Coronary artery (tissue), 2 donors: ENCODE data around the gene PTGER2.

Source experiments
- DNase-seq: peaks from one replicate; pipeline ENCODE4 v3.0.0-alpha.2; 2017; ENCODE audit warnings: low spot score
- H3K27ac ChIP-seq, 2 donors: fragments of 200-600 bp; sonication (generic); one replicate each; pipeline ENCODE4 v1.5.1; 2016 to 2019
- H3K4me3 ChIP-seq: fragments of 200-600 bp; sonication (generic); 2 replicates; pipeline ENCODE4 v1.5.1; 2016; ENCODE audit warnings: mild to moderate bottlenecking, moderate library complexity
- TF ChIP-seq, protein P1 (sequence below): fragments of 200-600 bp; sonication (generic); IDR thresholded peaks from one replicate; pipeline ENCODE4 v1.5.1; 2019; ENCODE audit warnings: antibody characterized with exemption

The PTGER2 gene

DNA sequence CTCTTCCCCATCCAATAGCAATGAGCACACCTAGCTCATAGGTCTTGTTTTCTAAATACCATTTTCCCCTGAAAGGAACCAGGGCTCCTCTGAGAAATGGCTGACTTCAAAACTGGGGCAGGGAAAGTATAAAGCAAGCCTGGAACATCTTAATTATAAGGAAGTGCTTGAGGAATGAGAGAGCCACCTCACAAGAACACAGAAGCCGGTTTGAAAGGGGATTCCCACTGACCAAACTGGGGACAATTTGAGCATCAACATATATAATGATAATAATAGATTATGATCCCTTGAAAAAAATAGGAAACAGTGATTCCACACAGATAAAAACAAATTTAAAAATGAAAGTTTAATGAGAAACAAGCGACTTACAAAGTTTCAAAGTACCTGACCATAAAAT is 22.1 kb downstream of the PTGER2 start:
- TF ChIP-seq, protein P1, sequence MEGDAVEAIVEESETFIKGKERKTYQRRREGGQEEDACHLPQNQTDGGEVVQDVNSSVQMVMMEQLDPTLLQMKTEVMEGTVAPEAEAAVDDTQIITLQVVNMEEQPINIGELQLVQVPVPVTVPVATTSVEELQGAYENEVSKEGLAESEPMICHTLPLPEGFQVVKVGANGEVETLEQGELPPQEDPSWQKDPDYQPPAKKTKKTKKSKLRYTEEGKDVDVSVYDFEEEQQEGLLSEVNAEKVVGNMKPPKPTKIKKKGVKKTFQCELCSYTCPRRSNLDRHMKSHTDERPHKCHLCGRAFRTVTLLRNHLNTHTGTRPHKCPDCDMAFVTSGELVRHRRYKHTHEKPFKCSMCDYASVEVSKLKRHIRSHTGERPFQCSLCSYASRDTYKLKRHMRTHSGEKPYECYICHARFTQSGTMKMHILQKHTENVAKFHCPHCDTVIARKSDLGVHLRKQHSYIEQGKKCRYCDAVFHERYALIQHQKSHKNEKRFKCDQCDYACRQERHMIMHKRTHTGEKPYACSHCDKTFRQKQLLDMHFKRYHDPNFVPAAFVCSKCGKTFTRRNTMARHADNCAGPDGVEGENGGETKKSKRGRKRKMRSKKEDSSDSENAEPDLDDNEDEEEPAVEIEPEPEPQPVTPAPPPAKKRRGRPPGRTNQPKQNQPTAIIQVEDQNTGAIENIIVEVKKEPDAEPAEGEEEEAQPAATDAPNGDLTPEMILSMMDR: no peak
- DNase-seq: no peak
- H3K27ac ChIP-seq: no peak overlapping the region
- H3K4me3 ChIP-seq: no peak overlapping the region

DNA sequence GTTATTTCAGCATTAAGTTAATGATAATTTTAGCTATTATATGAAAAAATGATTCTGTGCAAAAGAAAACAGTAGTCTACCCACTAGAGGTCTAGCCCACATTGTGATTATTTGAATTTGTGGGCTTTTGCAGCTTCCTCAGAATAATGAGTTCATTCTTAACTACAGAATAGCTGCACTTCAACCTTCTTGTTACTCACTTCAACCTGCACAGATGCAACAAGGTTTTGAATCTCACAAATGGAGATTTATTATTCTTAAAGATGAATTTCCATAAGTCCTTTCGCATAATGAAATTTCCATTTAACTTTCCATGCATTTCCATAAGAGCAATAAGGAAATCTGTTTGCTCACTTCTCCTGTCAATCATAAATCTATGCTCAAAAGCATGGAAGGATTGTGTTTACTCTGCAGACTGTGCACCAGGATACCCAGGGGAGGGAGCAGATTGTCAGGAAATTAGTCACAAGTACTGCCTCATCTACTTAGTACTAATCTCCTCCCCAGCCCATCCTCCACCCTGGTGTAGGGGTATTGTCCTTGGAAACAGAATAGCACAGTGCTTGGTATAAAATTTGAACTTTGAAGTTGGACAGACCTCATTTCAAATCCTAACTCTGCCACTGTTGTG is 24.1 kb downstream of the PTGER2 start:
- TF ChIP-seq, protein P1: no peak
- DNase-seq: no peak
- no peak overlapping the region for H3K4me3 ChIP-seq
- no peak overlapping the region for H3K27ac ChIP-seq

DNA sequence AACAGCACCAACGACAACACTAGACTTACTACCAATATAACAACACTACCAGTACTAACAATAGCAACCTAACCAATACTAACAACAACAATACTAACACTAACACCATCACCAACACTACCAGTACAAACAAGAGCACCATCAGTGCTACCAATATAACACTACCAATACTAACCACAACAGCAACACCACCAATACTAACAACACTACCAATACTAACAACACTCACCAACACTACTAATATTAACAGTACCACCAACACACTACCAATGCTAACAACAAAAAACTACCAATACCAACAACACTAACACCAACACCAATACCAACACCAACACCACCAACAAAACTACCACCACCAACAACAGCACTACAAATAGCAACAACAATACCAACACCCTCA is 25.1 kb downstream of the PTGER2 start:
- TF ChIP-seq, protein P1: no peak

GRCh38 chr14:52342849-52343596 is 28.9 kb downstream of the PTGER2 start:
- no peak for DNase-seq
- TF ChIP-seq, protein P1: no peak

More for the DNA sequence above, 25.1 kb downstream of the PTGER2 start:
- DNase-seq: no peak
- Histone ChIP-seq H3K4me3 (no peak overlapping the region), H3K27ac (no peak overlapping the region)

GRCh38 chr14:52346778-52347177 is 32.7 kb downstream of the PTGER2 start:
- TF ChIP-seq, protein P1: no peak
- DNase-seq: no peak
- Histone ChIP-seq H3K27ac (no peak overlapping the region), H3K4me3 (no peak overlapping the region)

More at GRCh38 chr14:52342849-52343596, 28.9 kb downstream of the PTGER2 start:
- H3K27ac ChIP-seq: no peak overlapping the region
- H3K4me3 ChIP-seq: no peak overlapping the region

DNA sequence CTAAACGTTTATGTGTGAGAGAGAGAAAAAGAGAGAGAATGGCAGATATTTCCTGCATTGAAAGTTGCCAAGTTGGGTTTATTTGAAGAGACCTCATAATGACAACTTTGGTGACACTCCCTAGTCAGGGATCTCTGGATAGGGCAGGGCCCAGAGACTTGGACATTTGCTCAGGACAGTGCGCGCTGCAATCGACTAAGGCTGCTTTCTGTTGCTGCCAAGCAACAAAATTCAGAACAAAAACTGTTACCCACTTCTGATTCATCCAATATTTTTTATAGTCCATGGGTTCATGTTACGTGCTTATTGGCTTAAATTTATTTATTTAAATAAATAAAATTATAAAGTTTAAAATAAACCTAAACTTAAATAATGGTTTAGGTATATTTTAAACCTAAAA is 34.2 kb downstream of the PTGER2 start:
- Histone ChIP-seq H3K27ac (no peak overlapping the region), H3K4me3 (no peak overlapping the region)
- DNase-seq: no peak
- TF ChIP-seq, protein P1: no peak

DNA sequence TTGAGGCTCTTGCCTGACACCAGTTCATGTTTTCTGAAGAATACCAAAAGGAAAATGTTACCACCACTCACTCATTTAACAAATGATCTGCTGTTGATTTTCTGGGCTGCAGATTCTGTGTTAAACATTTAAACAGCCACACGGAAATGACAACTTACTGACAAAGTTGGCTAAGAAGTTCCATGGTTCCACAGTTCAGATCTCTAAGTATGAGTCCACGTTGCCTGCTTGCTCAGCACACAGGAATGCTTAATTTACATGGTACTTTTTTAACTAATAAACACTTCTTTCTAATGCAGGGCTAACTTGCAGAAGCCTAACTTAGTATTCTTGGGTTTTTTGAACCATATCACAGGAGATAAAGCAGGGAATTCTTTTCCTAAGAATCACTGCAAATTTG is 34.7 kb downstream of the PTGER2 start:
- TF ChIP-seq, protein P1: no peak
- no peak for DNase-seq
- Histone ChIP-seq H3K27ac (no peak overlapping the region), H3K4me3 (no peak overlapping the region)
